GM06990 (cell line): Measurements from ENCODE around the gene ZNF701.

Experiments used
- DNase-seq: peaks from one replicate; pipeline ENCODE4 v3.0.0-alpha.2; 2011; ENCODE audit not compliant: insufficient read length; ENCODE audit errors: extremely low read depth
- H3K27me3 ChIP-seq: replicated peaks from 2 replicates; pipeline ENCODE4 v1.6.0; 2011; ENCODE audit warnings: low read length; ENCODE audit not compliant: control insufficient read depth, insufficient read depth
- H3K36me3 ChIP-seq: 2 replicates; pipeline ENCODE4 v1.5.1; 2011; ENCODE audit warnings: low read length; ENCODE audit not compliant: control insufficient read depth, insufficient read depth
- H3K4me3 ChIP-seq: replicated peaks from 2 replicates; pipeline ENCODE4 v1.5.1; 2011; ENCODE audit warnings: low read depth, mild to moderate bottlenecking, control low read depth, low read length
- TF ChIP-seq, protein P1 (sequence below): IDR thresholded peaks from 2 replicates; pipeline ENCODE4 v1.5.1; 2011; ENCODE audit warnings: low read length, control low read depth, mild to moderate bottlenecking, inconsistent platforms; ENCODE audit not compliant: insufficient read depth, poor library complexity, severe bottlenecking

The ZNF701 gene

DNA sequence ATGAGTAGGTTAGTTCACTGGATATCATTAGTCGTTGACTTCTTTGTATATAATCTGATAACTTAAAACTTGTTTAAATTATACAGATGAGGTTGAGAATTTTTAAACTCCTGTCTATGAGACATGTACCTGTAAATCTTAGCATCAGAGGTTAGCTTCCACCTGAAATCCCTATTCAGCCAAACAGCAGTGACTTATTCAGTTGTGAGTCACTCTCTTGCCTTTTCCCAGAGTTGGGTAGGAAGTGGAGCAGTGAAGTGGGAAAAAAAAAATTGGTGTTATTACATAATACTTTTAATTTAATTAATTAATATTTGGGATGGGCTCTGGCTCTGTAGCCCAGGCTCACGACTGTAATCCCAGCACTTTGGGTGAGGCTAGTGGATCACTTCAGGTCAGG is 32.9 kb downstream of the ZNF701 start:
- Histone ChIP-seq H3K27me3 (no peaks in the 10 kb centered on the region), H3K36me3 (no peaks in the 10 kb centered on the region), H3K4me3 (no peak overlapping the region)
- TF ChIP-seq, protein P1, sequence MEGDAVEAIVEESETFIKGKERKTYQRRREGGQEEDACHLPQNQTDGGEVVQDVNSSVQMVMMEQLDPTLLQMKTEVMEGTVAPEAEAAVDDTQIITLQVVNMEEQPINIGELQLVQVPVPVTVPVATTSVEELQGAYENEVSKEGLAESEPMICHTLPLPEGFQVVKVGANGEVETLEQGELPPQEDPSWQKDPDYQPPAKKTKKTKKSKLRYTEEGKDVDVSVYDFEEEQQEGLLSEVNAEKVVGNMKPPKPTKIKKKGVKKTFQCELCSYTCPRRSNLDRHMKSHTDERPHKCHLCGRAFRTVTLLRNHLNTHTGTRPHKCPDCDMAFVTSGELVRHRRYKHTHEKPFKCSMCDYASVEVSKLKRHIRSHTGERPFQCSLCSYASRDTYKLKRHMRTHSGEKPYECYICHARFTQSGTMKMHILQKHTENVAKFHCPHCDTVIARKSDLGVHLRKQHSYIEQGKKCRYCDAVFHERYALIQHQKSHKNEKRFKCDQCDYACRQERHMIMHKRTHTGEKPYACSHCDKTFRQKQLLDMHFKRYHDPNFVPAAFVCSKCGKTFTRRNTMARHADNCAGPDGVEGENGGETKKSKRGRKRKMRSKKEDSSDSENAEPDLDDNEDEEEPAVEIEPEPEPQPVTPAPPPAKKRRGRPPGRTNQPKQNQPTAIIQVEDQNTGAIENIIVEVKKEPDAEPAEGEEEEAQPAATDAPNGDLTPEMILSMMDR, result no peak
- no peak for DNase-seq

DNA sequence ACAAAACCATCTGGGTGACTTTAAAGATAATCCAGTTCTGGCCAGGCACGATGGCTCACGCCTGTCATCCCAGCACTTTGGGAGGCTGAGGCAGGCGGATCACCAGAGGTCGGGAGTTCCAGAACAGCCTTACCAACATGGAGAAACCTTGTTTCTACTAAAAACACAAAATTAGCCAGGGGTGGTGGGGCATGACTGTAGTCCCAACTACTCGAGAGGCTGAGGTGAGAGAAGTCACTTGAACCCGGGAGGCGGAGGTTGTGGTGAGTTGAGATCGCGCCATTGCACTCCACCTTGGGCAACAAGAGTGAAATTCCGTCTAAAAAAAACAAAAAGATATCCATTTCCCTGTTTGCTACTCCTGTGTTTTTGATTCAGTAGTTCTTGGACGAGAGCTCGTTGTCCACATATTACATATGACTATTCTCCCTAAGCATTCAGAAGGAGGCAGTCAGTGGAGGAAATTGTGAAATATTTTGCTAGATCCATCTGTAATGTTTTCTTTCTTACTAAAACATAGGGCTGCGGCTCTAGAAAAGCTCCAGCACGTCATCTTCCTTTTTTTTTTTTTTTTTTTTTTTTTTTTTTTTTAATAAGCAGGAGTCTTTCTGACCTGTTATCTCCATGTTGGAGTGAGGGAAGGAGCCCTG is 33.6 kb downstream of the ZNF701 start:
- no peaks in the 10 kb centered on the region for H3K27me3 ChIP-seq
- no peak for DNase-seq
- H3K4me3 ChIP-seq, result no peak overlapping the region
- TF ChIP-seq, protein P1, result no peak
- H3K36me3 ChIP-seq, result no peaks in the 10 kb centered on the region

DNA sequence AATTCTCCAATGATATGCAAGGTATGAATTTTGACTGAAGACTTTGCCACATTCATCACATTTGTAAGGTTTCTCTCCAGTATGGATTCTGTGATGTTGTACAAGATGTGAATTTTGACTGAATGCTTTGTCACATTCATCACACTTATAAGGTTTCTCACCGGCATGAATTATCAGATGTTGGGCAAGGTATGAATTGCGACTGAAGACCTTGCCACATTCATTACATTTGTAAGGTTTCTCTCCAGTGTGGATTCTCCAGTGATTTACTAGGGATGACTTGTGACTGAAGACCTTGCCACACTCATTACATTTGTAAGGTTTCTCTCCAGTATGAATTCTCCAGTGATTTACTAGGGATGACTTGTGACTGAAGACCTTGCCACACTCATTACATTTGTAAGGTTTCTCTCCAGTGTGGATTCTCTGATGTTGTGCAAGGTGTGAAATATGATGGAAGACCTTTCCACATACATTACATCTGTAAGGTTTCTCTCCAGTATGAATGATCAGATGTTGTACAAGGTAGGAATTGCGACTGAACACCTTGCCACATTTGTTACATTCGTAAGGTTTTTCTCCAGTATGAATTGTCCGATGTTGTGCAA is 43.3 kb downstream of the ZNF701 start:
- Histone ChIP-seq H3K36me3 (peaks cover 4% of the 10 kb centered on the region), H3K4me3 (no peak overlapping the region)

DNA sequence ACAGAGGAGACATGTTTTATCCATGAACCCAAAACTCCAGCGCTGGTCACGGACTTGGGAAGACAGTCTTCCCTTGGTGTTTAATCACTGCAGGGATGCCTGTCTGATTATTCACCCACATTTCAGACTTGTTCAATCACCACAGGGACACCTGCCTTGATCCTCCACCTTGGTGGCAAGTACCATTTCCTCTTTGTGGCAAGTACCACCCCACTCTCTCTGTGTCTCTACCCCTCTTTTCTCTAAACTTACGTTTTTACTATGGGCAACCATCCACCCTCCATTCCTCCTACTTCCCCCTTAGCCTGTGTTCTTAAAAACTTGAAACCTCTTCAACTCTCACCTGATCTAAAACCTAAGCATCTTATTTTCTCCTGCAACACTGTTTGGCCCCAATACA is 51.3 kb downstream of the ZNF701 start:
- no peak for DNase-seq
- H3K36me3 ChIP-seq, result peaks cover 2% of the 10 kb centered on the region
- H3K27me3 ChIP-seq, result no peaks in the 10 kb centered on the region
- TF ChIP-seq, protein P1, result no peak
- no peak overlapping the region for H3K4me3 ChIP-seq

More for the DNA sequence above, 43.3 kb downstream of the ZNF701 start:
- DNase-seq, result no peak
- TF ChIP-seq, protein P1, result no peak
- no peaks in the 10 kb centered on the region for H3K27me3 ChIP-seq

DNA sequence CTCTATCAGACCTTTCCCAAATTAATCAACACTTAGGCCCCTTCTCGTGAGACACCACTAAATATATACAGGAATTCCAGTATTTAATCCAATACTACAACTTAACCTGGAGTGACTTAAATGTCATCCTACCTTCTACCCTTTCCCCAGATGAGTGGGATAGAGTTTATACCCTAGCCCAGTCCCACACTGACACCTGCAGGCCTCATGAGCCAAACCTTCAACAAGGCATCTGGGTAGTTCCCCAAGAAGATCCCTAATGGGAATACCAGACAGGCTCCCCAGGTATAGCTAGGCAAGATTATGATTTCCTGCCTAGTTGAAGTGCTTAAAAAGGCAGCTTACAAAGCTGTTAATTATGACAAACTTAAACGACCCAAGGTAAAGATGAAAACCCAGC is 52.2 kb downstream of the ZNF701 start:
- Histone ChIP-seq H3K27me3 (no peaks in the 10 kb centered on the region), H3K4me3 (no peak overlapping the region), H3K36me3 (no peaks in the 10 kb centered on the region; the same call in none of the 2 replicates)
- DNase-seq, result no peak
- TF ChIP-seq, protein P1, result no peak
